ENCODE measurements around the gene HS3ST5.
"Not testable (repeated sequence)": the region's sequence is repeated elsewhere in the genome, so short reads cannot be mapped to it uniquely, and the experiment has no call there.

Gene HS3ST5

DNA sequence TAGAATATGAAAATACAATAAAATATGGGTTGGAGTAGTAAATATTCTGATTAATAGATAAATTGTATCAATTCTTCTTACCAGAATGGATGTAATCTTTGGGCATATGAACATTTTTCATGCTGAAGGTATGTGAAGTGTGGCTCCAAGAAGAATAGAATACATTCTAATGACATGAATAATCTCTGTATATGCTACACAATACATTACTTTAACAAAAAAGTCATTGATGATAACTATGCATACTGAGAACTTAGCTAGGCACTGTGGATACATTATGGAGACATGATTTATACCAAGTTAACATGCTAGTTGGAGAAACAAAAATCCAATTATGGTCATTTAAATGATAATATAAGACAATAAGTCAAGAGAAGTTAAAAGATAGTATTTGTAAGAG is 309.2 kb downstream of the HS3ST5 start:
- no peak for DNase-seq

DNA sequence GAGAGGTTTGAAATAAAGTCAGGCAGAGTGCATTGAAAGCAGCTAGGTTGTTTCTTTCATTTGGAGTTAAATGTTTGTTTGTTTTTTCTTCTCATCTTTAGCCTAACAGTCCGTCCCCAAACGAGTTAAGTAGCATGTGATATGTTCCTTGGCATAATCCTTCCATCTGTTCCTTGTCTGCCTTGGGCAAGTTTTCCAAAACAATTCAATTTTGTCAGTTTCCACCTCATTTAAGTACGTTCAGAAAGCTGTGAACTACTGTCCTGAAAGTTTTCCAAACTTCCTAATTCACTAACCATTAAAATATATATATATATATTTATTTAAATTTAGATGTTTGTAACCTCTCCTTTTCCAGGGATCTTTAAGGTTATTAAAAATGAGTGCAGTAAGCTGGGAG is 310.1 kb downstream of the HS3ST5 start:
- DNase-seq, result no peak

DNA sequence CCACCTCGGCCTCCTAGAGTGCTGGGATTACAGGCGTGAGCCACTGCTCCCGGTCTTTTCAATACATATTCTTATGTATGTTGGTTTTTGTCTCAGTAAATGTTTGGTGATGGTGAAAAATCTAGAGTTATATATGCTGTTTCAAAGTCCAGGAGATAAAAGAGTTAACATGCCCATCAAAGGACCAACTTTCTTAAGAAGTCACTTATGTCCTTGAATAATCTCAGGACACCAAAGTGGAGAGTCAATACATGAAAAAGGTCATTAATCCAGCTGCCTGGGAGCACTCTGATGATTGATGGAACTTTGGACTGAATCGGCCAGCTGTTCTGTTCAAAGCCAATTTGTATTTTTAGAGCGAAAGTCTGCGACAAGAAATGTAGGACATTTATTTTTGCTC is 312.1 kb downstream of the HS3ST5 start:
- DNase-seq, result no peak

DNA sequence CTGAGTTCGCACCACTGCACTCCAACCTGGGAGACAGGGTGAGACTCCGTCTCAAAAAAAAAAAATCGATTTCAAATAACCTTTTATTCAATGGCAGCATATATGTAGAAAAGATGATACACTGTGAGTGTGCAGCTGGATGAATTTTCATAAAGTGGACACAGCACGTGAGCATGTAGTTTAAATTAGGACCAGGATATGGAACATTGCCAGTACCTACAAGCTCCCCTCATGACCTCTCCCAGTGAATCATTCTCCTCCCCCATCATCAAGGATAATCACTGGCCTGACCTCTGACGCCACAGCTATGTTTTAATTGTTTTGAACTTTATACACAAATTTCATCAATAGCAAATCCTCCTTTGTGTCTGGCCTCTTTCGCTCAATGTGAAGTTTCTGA is 318.1 kb downstream of the HS3ST5 start:
- DNase-seq, result no peak

DNA sequence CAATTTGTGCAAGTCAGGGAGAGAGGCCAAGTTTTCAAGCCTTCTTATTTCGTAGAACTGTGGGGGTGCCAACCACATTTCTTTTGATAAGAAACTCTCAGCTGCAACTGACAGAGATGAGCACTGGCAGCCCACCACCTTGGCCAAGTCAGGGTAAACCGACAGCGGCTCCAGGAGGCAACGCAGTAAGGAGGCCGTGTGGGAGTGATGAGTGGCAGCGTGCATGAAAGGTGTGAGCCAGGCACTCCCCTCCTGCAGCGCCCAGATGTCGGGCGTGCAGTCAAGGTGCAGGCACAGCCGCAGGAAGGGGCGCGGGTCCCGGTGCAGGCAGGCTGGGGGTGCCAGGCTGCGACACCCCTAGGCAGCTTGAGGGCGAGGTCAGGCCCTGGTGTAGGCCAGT is 322.6 kb downstream of the HS3ST5 start:
- no peak for DNase-seq

DNA sequence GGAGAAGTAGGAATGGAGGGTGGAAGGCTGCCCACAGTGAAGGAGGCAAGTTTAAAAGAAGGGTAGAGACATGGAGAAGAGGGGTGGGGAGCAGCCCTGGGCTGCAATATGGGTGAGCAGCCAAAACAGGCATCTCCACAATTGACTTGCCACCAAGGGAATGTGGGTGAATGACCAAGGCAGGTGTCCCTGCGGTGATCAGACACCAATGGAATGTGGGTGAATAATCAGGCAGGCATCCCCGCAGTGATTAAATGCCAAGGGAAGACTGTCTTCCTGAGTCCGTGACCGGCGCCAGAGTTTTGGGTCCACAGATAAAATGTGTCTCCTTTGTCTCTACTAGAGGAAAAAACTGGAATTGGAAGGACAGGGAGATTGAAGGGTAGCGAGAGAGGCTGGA is 325.7 kb downstream of the HS3ST5 start:
- not testable (repeated sequence) for DNase-seq

DNA sequence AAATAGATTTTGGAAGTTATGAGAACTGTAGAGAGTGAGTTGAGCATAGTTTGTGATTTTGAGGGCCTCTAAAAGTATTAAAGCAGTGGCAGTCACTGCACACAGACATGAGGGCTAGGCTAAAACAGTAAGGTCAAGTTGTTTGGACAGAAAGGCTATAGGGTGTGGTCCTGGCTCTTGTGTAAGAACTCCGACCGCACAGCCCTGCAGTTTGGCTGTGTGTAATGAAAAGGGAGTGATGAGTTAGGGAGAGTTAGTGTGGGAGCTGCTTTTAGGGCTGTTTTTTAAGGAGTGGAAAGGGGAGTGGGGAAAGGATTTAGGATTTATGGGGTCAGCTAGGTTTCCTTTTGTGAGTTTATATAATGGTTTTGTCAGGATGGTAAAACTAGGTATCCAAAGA is 328.7 kb downstream of the HS3ST5 start:
- DNase-seq, result not testable (repeated sequence)

DNA sequence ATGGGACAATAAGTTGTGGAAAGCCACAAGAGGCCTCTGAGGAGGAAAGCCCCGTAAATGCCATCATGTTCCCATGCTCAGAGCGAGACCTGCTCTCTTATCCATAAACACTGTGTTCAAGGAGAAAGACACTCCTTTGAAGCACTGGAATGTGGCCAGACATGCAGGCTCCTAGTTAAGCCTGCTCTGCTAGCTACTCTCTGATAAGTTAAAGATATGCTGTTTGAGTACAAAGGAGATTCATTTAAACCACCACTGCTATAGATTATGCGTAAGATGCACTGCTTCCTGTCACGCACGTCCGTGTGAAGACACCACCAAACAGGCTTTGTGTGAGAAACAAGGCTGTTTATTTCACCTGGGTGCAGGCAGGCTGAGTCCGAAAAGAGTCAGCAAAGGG is 331.3 kb downstream of the HS3ST5 start:
- DNase-seq, result not testable (repeated sequence)

DNA sequence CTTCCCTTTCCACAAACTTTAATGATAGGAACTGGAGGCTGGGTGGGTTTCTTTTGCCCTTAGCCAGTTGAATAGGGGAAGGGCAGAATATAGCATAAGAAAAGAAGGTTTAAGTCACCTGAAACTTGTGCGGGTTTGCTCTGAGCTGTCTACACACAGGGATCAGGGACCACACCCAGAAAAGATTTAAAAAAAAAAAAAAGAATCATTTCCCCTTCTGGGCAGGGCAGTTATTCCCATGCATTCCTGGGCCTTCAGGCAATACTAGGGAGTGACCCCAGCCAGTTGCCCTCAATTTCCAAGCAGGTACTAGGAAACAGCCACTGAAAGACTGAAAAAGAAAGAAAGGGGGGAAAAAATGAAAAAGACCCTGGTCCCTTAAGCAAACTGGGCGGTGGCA is 332.3 kb downstream of the HS3ST5 start:
- no peak for DNase-seq

DNA sequence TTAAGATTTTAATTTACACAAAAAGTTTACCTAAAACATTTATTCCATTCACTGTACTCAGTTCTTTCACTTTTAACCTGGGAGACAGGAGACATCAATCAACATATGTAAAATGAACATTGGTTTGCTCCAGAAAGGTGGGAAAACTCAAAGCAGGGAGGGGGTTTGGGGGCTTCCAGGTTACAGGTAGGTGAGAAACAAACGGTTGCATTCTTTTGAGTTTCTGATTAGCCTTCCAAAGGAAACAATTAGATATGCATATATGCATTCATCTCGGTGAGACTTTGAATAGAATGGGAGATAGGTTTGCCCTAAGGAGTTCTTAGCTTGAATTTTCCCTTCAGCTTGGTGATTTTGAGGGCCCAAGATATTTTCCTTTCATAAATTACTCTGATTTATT is 333.6 kb downstream of the HS3ST5 start:
- no peak for DNase-seq

DNA sequence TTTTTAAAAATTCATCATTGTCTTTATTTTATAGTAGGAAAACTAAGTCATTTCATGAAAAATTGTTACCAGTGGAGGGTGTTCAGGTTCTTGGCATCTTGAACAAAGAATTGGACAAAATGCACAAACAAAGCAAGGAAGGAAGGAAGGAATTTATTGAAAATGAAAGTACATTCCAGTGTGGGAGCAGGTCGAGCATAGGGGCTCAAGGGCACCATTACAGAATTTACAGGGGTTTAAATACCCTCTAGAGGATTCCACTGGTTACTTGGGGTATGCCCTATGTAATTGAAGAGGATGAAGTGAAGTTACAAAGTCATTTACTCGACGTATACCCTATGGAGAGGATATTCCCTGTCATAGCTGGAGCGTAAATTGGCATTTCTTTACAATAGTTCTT is 334.5 kb downstream of the HS3ST5 start:
- no peak for DNase-seq

DNA sequence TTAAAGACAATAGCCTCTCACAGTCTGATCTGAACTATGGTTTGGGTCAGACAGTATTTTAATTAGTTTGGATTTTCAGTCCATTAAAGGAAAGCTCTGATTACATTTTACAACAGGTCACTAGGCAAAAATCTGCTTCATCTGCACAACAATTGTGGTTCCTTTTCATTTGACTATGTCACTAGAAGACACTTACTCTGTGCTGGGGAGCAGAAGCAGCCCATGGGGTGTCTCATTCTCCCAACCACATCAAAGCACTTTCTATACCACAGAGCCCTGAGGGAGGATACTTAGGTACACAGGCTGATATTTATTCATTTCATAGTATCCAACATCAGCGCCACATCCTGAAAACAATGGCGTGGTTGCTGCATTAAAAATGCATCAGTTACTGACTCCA is 335.3 kb downstream of the HS3ST5 start:
- peak; percentile 12 for DNase-seq

Data from DMS79 treated with DMSO at 0.1 percent for 48 hours (cell line).